RCC 7860 (cell line): ENCODE data around the gene RASA1.

Experiments
- DNase-seq: peaks from one replicate; pipeline ENCODE4 v3.0.0-alpha.2; 2015; ENCODE audit warnings: low spot score
- FAIRE-seq: peaks from 2 replicates; lab custom pipeline; 2012; peaks lifted over from hg19 to GRCh38; lab: Jason Lieb, UNC

The RASA1 gene

GRCh38 chr5:87438231-87438630 lies 170.5 kb downstream of the RASA1 start:
- DNase-seq (no peak), FAIRE-seq (no peak)
